COLO668 (cell line): ENCODE data around the gene ORMDL3.
"Not testable (repeated sequence)": the region's sequence is repeated elsewhere in the genome, so short reads cannot be mapped to it uniquely, and the experiment has no call there.

Experiments used
- DNase-seq: peaks from one replicate; lab custom pipeline; 2025; ENCODE audit not compliant: unreplicated experiment; lab: John Stamatoyannopoulos, UW

ORMDL3 gene

GRCh38 chr17:39887078-39887477 lies 40.3 kb downstream of the ORMDL3 start:
- DNase-seq = no peak

GRCh38 chr17:39886102-39886501 lies 41.3 kb downstream of the ORMDL3 start:
- not testable (repeated sequence) for DNase-seq

GRCh38 chr17:39872751-39873150 lies 54.6 kb downstream of the ORMDL3 start:
- DNase-seq = no peak

- no peak for DNase-seq
Measured at GRCh38 chr17:39871801-39872200, 55.6 kb downstream of the ORMDL3 start.
